ENCODE results near the gene LRRC49.

LRRC49 gene

DNA sequence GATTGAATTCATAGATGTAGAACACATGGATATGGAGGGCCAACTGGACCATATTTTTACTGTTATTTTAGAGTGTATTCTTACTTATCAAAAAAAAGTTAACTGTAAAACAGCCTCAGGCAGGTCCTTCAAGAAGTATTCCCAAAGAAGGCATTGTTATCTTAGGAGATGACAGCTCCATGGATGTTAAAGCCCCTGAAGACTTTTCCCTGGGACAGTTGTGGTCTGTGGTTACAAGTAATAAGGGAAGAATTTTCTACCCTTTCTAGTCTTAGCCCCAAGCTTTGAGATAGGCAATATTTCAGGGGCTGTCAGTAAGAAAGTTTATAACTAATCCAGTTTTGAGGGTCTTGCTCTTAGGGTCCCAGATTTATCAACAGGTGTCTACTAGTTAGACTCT is 62.5 kb downstream of the LRRC49 start:
- TF ChIP-seq SNAI2 (CRISPR knock-in tag; IDR thresholded peaks at IDR 0.05) (no peak), ZNF70 (CRISPR knock-in tag; IDR thresholded peaks at IDR 0.05) (no peak), ZNF565 (CRISPR knock-in tag; conservative IDR thresholded peaks at IDR 0.05; ENCODE audit: low read depth) (no peak), TCF4 (CRISPR knock-in tag; IDR thresholded peaks at IDR 0.05; ENCODE audit: borderline replicate concordance) (no peak), ZNF8 (CRISPR knock-in tag; IDR thresholded peaks at IDR 0.05) (no peak), TOX (CRISPR knock-in tag; IDR thresholded peaks at IDR 0.05; ENCODE audit: borderline replicate concordance) (no peak), ARNTL (CRISPR knock-in tag; IDR thresholded peaks at IDR 0.05; ENCODE audit: borderline replicate concordance, low read depth) (no peak), ZFP30 (CRISPR knock-in tag; IDR thresholded peaks at IDR 0.05) (no peak), CSDC2 (CRISPR knock-in tag; IDR thresholded peaks at IDR 0.05) (no peak), ESRRG (CRISPR knock-in tag; IDR thresholded peaks at IDR 0.05) (no peak), RARB (CRISPR knock-in tag; IDR thresholded peaks at IDR 0.05) (no peak)
- TF ChIP-seq, protein P1, sequence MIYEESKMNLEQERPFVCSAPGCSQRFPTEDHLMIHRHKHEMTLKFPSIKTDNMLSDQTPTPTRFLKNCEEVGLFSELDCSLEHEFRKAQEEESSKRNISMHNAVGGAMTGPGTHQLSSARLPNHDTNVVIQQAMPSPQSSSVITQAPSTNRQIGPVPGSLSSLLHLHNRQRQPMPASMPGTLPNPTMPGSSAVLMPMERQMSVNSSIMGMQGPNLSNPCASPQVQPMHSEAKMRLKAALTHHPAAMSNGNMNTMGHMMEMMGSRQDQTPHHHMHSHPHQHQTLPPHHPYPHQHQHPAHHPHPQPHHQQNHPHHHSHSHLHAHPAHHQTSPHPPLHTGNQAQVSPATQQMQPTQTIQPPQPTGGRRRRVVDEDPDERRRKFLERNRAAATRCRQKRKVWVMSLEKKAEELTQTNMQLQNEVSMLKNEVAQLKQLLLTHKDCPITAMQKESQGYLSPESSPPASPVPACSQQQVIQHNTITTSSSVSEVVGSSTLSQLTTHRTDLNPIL (CRISPR knock-in tag; IDR thresholded peaks at IDR 0.05; ENCODE audit: low read depth), result no peak
- TF ChIP-seq, protein P2, sequence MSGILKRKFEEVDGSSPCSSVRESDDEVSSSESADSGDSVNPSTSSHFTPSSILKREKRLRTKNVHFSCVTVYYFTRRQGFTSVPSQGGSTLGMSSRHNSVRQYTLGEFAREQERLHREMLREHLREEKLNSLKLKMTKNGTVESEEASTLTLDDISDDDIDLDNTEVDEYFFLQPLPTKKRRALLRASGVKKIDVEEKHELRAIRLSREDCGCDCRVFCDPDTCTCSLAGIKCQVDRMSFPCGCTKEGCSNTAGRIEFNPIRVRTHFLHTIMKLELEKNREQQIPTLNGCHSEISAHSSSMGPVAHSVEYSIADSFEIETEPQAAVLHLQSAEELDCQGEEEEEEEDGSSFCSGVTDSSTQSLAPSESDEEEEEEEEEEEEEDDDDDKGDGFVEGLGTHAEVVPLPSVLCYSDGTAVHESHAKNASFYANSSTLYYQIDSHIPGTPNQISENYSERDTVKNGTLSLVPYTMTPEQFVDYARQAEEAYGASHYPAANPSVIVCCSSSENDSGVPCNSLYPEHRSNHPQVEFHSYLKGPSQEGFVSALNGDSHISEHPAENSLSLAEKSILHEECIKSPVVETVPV (CRISPR knock-in tag; IDR thresholded peaks at IDR 0.05), result no peak
- ATAC-seq, result peak; percentile 29; the same call in 1 of the 3 replicates

DNA sequence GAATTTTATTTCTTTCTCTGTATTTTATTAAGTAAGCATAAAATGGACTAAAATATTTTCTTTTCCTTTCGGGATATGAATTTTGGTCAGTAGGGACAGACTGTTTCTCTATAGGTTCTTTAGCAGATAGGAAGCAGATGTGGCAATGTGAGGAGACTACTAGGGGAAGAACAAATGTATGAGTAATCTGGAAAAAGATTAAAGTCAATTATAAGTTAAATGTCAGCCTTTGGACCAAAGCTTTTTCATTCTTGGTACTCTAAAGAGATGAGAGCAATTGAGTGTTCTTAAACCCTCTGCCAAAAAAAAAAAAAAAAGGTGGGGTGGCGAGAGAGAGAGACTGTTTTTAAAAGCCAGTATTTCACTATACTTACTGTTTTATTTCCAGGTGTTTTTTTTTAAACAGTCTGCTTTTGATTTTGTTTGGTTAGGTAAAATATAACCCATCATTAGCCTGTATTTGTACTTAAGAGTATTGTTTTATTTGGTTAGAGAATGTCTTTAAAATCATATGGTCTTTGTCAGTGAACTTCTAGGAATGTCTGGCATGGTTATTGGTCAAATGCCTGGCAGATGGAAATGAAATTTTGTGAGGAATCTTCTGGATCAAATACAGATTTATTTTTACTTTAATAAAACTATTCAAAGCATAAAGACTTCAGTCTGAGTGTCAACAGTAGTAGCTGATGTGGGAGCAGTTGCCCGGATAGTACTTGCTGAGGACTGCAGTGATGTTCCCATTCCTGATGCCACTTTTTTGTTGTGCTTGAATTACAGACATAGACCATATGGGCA is 63.8 kb downstream of the LRRC49 start:
- ATAC-seq, result peak; percentile 86
- TF ChIP-seq, protein P3, sequence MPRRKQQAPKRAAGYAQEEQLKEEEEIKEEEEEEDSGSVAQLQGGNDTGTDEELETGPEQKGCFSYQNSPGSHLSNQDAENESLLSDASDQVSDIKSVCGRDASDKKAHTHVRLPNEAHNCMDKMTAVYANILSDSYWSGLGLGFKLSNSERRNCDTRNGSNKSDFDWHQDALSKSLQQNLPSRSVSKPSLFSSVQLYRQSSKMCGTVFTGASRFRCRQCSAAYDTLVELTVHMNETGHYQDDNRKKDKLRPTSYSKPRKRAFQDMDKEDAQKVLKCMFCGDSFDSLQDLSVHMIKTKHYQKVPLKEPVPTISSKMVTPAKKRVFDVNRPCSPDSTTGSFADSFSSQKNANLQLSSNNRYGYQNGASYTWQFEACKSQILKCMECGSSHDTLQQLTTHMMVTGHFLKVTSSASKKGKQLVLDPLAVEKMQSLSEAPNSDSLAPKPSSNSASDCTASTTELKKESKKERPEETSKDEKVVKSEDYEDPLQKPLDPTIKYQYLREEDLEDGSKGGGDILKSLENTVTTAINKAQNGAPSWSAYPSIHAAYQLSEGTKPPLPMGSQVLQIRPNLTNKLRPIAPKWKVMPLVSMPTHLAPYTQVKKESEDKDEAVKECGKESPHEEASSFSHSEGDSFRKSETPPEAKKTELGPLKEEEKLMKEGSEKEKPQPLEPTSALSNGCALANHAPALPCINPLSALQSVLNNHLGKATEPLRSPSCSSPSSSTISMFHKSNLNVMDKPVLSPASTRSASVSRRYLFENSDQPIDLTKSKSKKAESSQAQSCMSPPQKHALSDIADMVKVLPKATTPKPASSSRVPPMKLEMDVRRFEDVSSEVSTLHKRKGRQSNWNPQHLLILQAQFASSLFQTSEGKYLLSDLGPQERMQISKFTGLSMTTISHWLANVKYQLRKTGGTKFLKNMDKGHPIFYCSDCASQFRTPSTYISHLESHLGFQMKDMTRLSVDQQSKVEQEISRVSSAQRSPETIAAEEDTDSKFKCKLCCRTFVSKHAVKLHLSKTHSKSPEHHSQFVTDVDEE (CRISPR knock-in tag; IDR thresholded peaks at IDR 0.05), result no peak
- no peak for TF ChIP-seq ARNTL (CRISPR knock-in tag; IDR thresholded peaks at IDR 0.05; ENCODE audit: borderline replicate concordance, low read depth)
- TF ChIP-seq ZNF70 (CRISPR knock-in tag; IDR thresholded peaks at IDR 0.05), result no peak
- TF ChIP-seq, protein P2 (CRISPR knock-in tag; IDR thresholded peaks at IDR 0.05), result no peak
- TF ChIP-seq ISL1 (CRISPR knock-in tag; IDR thresholded peaks at IDR 0.05), result peak; percentile 57
- TF ChIP-seq ZFP3 (CRISPR knock-in tag; IDR thresholded peaks at IDR 0.05), result no peak
- TF ChIP-seq POU6F1 (CRISPR knock-in tag; IDR thresholded peaks at IDR 0.05; ENCODE audit: borderline replicate concordance, low read depth), result no peak
- no peak for TF ChIP-seq OSR1 (CRISPR knock-in tag; IDR thresholded peaks at IDR 0.05)

DNA sequence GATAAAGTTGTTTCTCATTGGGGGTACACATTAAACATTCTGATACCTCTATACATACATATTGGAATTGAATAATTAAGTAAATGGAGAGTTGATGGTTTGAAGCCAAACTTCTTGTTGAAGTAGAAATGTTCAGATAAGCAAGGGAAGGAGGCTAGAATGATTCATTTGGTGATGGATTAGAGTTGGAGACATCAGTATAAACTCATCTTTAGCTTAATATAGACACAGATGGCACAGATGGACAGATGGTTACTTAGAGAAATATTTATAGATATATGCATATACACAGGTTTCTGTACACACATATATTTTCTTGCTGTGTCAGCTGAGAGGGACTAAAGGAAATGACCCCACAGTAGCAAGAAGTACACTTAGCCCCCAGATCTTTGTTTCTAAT is 69.5 kb downstream of the LRRC49 start:
- no peak for TF ChIP-seq OSR1 (CRISPR knock-in tag; IDR thresholded peaks at IDR 0.05)
- no peak for TF ChIP-seq TOX (CRISPR knock-in tag; IDR thresholded peaks at IDR 0.05; ENCODE audit: borderline replicate concordance)
- TF ChIP-seq, protein P2 (CRISPR knock-in tag; IDR thresholded peaks at IDR 0.05), result no peak
- TF ChIP-seq, protein P4, sequence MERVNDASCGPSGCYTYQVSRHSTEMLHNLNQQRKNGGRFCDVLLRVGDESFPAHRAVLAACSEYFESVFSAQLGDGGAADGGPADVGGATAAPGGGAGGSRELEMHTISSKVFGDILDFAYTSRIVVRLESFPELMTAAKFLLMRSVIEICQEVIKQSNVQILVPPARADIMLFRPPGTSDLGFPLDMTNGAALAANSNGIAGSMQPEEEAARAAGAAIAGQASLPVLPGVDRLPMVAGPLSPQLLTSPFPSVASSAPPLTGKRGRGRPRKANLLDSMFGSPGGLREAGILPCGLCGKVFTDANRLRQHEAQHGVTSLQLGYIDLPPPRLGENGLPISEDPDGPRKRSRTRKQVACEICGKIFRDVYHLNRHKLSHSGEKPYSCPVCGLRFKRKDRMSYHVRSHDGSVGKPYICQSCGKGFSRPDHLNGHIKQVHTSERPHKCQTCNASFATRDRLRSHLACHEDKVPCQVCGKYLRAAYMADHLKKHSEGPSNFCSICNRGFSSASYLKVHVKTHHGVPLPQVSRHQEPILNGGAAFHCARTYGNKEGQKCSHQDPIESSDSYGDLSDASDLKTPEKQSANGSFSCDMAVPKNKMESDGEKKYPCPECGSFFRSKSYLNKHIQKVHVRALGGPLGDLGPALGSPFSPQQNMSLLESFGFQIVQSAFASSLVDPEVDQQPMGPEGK (CRISPR knock-in tag; IDR thresholded peaks at IDR 0.05; ENCODE audit: borderline replicate concordance), result no peak
- TF ChIP-seq, protein P1 (CRISPR knock-in tag; IDR thresholded peaks at IDR 0.05; ENCODE audit: low read depth), result no peak
- TF ChIP-seq ZNF565 (CRISPR knock-in tag; conservative IDR thresholded peaks at IDR 0.05; ENCODE audit: low read depth), result no peak
- TF ChIP-seq RARB (CRISPR knock-in tag; IDR thresholded peaks at IDR 0.05), result no peak
- no peak for TF ChIP-seq GLIS3 (CRISPR knock-in tag; IDR thresholded peaks at IDR 0.05)
- no peak for TF ChIP-seq ARNTL (CRISPR knock-in tag; IDR thresholded peaks at IDR 0.05; ENCODE audit: borderline replicate concordance, low read depth)
- no peak for TF ChIP-seq SNAI2 (CRISPR knock-in tag; IDR thresholded peaks at IDR 0.05)
- TF ChIP-seq BACH2 (CRISPR knock-in tag; IDR thresholded peaks at IDR 0.05; ENCODE audit: borderline replicate concordance), result no peak
- ATAC-seq, result no peak
